LNCAP (cell line): ENCODE results near the gene SCN4B.

ENCODE experiments used
- TF ChIP-seq, protein P1 (sequence below): fragments of 450-650 bp; IDR thresholded peaks from 2 replicates; pipeline ENCODE4 v1.5.1; 2017; ENCODE audit warnings: mild to moderate bottlenecking

Gene SCN4B

DNA sequence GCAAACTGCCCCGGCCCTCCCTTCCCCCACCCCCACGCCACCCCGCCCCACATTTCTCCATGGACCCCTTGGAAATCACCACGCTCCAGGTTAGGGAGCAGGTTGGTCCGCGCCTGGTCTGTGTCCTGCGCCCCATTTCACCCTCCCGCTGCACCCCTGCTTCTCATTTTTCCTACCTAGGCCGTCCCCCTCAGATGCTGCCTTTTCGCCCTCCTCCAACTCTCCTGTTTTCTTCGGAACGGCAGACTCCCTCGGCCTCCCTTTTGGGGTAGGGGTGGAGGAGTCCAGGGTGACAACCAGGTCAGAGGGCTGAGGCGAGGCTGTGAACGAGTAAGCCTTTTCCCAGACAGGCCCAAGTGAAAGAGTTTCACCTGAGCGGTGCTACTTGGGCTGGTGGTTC lies 893 bp upstream of the SCN4B start:
- TF ChIP-seq, protein P1, sequence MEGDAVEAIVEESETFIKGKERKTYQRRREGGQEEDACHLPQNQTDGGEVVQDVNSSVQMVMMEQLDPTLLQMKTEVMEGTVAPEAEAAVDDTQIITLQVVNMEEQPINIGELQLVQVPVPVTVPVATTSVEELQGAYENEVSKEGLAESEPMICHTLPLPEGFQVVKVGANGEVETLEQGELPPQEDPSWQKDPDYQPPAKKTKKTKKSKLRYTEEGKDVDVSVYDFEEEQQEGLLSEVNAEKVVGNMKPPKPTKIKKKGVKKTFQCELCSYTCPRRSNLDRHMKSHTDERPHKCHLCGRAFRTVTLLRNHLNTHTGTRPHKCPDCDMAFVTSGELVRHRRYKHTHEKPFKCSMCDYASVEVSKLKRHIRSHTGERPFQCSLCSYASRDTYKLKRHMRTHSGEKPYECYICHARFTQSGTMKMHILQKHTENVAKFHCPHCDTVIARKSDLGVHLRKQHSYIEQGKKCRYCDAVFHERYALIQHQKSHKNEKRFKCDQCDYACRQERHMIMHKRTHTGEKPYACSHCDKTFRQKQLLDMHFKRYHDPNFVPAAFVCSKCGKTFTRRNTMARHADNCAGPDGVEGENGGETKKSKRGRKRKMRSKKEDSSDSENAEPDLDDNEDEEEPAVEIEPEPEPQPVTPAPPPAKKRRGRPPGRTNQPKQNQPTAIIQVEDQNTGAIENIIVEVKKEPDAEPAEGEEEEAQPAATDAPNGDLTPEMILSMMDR, result no peak

DNA sequence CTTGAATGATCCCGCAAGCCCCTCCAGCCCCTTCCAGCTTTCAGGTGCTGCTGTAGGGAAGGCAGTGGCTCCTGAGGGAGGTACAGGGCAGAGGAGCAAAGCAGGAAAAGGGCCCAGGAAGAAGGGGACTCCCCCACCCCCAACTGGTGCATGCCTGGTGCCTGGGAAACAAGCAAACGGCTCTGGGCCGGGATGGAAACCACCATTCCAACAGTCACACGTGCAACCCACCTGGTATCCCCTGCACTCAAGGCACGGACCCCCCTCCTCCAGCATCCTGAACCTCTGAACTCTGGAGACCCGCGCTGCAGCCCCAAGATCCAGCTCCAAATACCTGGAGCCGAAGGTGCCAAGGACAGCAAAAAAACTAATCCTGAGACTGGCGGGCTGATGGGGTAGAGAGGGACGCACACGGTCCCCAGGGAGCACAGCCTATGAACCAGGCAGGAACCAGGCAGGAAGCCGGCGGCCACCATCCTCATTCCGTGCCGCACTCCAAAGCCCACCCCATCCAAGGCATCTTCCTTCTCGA lies 537 bp downstream of the SCN4B start:
- TF ChIP-seq, protein P1, result no peak

DNA sequence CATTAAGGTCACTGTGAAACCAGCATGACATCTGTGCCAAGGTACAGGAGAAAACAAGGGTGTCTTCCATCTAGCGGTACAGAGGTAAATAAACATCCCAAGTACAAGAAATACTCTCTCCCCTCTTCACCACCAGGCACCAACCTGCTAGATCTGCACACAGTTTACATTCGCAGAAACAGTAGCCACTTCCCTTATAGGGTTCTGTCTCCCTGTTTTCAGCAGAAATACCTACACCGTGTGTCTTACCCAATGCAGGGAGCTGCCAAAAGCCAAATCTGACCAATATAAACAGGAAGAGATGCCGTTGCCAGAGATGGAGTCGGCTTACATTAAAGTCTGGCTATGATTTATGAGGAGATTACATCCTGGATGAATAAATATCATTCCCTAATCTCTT lies 1.2 kb downstream of the SCN4B start:
- TF ChIP-seq, protein P1, result no peak

DNA sequence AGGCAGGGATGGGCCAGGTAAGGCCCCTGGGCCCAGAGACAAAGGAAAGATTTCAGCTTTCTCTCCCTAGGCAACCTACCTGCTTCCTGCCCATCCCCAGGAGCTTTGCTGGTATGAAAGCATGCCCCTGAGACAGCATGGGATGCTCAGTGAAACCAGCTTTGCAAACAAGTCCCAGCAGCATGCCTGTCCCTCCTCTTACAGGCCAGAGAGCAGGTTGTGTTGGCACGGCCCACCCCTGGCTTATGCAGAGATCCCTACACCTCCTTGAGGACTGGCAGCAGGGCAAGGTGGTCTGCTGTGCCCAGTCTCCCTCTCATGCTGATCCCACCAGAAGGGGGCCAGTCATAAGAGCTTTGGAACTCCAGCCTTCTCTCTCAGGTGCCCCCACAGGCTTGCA lies 3.1 kb downstream of the SCN4B start:
- TF ChIP-seq, protein P1, result no peak

DNA sequence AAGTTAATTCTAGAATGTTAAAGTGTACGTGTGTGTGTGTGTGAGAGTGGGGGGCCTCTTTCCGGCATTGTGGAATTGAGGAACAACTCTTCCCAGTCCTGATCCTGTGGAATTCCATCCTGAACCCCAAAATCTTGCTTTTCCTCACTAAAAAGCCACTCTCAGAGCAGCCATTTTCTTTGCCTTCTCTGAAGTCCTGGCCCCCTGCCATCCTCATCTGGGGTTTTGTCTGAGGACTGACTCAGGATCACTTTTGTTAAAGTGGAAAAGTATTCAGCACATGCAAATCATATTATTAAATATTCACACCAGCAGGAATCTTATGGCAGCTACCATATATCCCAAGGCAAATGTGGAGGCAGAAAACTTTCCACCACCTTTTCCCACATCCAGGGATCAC lies 3.8 kb downstream of the SCN4B start:
- TF ChIP-seq, protein P1, result no peak

DNA sequence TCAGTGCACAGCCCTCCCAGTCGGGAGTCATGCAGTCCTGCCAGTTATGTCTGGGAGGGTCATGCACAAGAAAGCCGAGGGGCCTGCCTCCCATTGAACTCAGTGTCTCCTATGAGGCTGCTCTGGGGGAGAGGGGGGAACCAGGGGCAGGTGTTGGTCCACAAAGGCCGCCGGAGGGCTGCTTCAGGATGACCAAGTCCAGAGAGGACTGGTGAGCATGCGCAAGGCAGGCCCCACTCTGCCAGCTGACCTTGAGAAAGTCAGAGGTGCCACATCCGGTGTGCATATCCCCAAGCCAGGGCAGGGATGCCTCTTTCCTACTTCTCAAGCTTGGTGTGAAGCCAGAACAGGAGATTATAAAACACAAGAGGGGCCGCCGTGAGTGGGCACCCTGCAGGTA lies 4.4 kb downstream of the SCN4B start:
- TF ChIP-seq, protein P1, result no peak

DNA sequence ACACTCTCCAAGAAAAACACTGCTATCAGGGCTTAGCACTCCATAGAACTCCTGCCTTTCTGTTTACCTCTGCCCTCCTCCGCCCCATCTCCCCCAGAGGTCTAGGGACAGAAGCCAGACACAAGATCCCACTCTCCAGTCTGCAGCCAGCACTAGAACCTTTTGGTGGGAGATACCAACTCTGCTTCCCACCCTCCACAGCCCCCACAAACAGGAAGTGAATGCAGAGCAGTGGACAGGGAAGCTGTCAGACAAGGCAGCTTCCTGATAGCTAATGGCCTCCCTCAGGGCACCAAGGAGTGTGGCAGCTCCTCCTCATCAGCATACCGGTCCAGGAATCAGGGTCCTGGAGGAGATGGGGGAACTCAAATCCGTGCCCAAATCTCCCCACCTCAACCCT lies 5.1 kb downstream of the SCN4B start:
- TF ChIP-seq, protein P1, result no peak

DNA sequence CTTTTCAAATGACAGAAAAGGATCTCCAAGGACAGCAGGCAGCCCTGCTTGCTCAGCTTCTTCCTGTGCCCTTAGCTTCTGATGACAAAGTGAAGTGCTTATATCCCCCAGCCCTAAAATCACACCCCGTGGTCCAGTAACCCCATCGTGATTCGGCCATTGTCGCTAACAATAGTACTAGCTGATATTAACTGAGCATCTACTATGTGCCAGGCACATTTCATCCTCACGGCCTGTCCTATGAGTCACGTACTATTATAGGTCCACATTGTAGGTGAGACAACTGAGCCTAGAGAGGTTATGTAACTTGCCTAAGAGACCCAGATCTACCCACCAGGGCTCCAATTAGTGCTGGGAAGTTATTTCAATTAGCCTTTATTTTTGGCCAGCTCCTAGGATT lies 6.1 kb downstream of the SCN4B start:
- TF ChIP-seq, protein P1, result no peak
